Bronchial epithelial cell (primary cell): ENCODE results near the gene MT1M. TPM values are rescaled to one million over a fixed set of nuclear protein-coding genes. Genes with fewer than 3 reads are reported as not detected.
A peak's percentile ranks its signal among the peaks of the same experiment; 100 is the strongest.

Source experiments
- DNase-seq: peaks from one replicate; pipeline ENCODE4 v3.0.0-alpha.2; 2010; ENCODE audit warnings: low read depth
- FAIRE-seq: peaks from 2 replicates; lab custom pipeline; 2011; peaks lifted over from hg19 to GRCh38; lab: Jason Lieb, UNC
- H3K27me3 ChIP-seq: 2 replicates; pipeline ENCODE4 v1.5.1; 2011; ENCODE audit warnings: low read length; ENCODE audit not compliant: control insufficient read depth, insufficient read depth
- H3K36me3 ChIP-seq: 2 replicates; pipeline ENCODE4 v1.5.1; 2011; ENCODE audit warnings: low read length; ENCODE audit not compliant: control insufficient read depth, insufficient read depth
- H3K4me3 ChIP-seq: 2 replicates; pipeline ENCODE4 v1.5.1; 2011; ENCODE audit warnings: mild to moderate bottlenecking, low read depth, low read length, control low read depth
- total RNA-seq: library from RNA; depleted of rRNA; stranded (reverse); fragments of >200 nt; gene quantifications from 2 replicates; pipeline ENCODE4 v1.2.1, GENCODE V29; 2014
- TF ChIP-seq, protein P1 (sequence below): IDR thresholded peaks from 2 replicates; pipeline ENCODE4 v1.5.1; 2011; ENCODE audit warnings: mild to moderate bottlenecking, moderate library complexity, low read length, control low read depth, inconsistent platforms; ENCODE audit not compliant: insufficient read depth, severe bottlenecking

Gene MT1M
- total RNA-seq, 1 donor from 2014 or later: 0.26 TPM

DNA sequence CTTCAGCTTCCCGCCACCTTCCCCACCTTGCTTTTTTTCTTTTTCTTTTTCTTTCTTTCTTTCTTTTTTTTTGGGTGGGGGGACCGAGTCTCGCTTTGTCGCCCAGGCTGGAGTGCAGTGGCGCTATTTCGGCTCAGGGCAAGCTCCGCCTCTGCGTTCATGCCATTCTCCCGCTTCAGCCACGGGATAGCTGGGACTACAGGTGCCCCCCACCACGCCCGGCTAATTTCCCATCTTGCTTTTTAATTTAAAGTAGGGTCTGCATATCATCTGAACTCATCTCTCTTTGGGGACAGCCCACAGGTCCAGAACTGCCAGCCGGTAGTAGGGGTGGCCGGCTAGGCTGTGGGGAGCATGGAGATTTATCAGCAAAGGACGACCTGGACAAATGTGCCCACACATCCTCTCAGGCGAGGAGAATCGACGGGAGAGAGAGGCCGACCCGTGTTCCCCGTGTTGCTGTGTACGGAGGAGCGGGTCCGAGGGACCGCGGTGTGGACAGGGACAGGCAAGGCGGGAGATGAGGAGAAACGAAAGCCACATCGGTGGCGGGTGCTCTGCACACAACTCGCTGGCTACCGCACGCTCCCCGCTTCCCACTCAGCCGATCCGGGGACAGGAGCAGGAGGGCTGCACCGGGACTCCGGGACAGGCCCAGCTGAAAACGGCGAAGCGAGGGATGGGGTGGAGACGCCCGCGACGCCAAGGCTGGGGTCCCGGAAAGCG, 2.4 kb downstream of the MT1M start:
- TF ChIP-seq, protein P1, sequence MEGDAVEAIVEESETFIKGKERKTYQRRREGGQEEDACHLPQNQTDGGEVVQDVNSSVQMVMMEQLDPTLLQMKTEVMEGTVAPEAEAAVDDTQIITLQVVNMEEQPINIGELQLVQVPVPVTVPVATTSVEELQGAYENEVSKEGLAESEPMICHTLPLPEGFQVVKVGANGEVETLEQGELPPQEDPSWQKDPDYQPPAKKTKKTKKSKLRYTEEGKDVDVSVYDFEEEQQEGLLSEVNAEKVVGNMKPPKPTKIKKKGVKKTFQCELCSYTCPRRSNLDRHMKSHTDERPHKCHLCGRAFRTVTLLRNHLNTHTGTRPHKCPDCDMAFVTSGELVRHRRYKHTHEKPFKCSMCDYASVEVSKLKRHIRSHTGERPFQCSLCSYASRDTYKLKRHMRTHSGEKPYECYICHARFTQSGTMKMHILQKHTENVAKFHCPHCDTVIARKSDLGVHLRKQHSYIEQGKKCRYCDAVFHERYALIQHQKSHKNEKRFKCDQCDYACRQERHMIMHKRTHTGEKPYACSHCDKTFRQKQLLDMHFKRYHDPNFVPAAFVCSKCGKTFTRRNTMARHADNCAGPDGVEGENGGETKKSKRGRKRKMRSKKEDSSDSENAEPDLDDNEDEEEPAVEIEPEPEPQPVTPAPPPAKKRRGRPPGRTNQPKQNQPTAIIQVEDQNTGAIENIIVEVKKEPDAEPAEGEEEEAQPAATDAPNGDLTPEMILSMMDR: no peak
- no peak for DNase-seq
- Histone ChIP-seq H3K27me3 (peaks cover 28% of the 10 kb centered on the region), H3K4me3 (no peak overlapping the region), H3K36me3 (no peaks in the 10 kb centered on the region)
- no peak for FAIRE-seq

DNA sequence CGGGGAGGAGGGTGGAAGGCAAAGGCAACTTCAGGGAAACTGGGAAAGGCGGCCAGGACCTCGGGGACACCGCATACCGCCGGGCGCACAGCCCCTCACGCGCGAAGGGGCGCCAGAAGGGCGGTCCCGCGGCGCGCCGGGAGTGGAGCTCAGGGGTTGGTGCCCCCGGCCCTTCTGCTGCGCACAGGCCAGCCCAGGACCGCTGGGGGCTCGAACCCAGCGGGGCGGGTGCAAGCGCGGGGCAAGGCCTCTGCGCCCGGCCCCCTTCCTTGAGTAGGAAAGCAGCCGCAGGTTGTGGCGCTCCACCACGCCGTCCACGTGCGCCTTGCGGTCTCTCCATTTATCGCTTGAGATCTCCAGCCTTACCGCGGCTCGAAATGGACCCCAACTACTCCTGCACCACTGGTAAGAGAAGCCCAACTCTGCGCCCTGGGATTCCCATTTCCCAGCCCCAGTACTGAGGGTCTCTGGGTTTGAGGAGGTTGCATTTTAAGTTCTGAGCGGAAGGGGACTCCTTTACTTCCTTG, 3.0 kb downstream of the MT1M start:
- FAIRE-seq (no peak), DNase-seq (no peak)
- Histone ChIP-seq H3K27me3 (peaks cover 28% of the 10 kb centered on the region), H3K36me3 (no peaks in the 10 kb centered on the region), H3K4me3 (no peak overlapping the region)
- TF ChIP-seq, protein P1: no peak

DNA sequence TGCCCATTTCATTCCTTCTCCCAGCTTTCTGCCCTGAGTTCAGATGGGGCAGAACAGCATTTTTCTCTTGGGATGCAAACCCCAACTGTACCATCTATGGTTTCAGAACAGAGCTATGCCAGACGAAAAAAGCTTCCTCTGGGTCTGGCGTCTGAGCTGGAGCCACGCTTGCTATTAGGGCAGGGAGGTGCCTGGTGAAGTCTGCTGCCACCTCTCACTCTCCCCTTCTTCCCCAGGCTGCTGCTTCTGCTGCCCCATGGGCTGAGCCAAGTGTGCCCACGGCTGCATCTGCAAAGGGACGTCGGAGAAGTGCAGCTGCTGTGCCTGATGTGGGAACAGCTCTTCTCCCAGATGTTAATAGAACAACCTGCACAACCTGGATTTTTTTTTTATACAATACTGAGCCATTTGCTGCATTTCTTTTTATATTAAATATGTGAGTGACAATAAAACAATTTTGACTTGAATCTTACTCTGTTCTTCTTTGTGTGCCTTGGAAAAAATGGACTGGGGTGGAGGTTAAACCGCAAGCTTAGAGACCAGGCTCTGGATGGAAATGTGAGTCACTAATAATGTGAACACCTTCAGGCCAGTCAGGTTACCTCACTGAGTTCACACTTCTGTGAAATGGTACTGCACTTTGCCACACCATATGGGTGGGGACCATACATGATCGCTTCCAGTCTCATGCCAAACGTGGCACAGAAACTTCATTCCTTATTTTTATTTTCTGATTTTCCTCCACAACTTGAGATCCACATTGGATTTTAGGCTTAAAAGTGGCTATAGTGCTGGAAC, 4.4 kb downstream of the MT1M start:
- TF ChIP-seq, protein P1: no peak
- Histone ChIP-seq H3K4me3 (no peak overlapping the region), H3K27me3 (peaks cover 28% of the 10 kb centered on the region), H3K36me3 (no peaks in the 10 kb centered on the region)
- DNase-seq (no peak), FAIRE-seq (no peak)

DNA sequence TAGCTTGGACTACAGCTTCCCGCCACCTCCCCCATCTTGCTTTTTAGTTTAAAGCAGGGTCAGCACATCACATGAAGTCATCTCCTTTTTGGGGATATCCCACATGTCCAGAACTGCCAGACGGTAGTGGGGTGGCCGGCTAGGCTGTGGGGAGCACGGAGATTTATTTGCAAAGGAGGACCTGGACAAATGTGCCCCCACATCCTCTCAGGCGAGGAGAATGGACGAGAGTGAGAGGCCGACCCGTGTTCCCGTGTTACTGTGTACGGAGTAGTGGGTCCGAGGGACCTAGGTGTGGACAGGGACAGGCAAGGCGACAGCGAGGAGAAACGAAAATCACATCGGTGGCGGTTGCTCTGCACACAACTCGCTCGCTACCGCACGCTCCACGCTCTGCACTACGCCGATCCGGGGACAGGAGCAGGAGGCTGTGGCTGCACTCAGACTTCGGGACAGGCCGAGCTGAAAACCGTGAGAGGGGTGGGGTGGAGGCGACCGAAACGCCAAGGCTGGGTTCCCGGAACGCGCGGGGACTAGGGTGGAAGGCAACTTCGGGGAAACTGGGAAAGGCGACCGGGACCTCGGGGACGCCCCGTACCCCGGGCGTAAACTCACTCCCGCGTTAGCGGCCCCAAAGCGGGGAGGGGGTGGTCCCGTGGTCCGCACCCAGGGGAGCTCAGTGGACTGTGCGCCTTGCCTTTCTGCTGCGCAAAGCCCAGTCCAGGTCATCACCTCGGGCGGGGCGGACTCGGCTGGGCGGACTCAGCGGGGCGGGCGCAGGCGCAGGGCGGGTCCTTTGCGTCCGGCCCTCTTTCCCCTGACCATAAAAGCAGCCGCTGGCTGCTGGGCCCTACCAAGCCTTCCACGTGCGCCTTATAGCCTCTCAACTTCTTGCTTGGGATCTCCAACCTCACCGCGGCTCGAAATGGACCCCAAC, 5.6 kb downstream of the MT1M start, which contains the start of gene MT1A:
Gene MT1A, plus strand, starts transcription at position 853 of the 937 bp plus-strand sequence. Its CDS starts 73 bp downstream, at position 926.
- FAIRE-seq (no peak), DNase-seq (no peak)
- TF ChIP-seq, protein P1: no peak
- H3K36me3 ChIP-seq: no peaks in the 10 kb centered on the region
- H3K27me3 ChIP-seq: peaks cover 23% of the 10 kb centered on the region
- H3K4me3 ChIP-seq: peak within 1 kb of the TSS; percentile 29

DNA sequence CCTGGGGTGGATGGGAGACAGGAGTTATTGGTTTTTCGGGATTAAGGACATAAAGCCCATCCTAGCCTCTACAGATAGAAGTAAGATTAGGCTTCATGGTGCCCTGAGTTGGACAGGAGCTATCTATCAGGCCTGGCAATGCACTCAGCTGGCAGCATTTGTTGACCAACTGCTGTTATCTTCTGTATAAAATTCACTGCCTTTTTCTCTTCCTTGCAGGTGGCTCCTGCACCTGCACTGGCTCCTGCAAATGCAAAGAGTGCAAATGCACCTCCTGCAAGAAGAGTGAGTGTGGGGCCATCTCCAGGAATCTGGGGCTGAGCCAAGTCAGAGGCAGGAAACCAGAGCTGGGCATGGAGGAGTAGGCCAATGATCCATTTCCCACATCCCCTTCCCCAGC, 6.6 kb downstream of the MT1M start:
- H3K4me3 ChIP-seq: no peak overlapping the region
- H3K27me3 ChIP-seq: peaks cover 20% of the 10 kb centered on the region
- TF ChIP-seq, protein P1: no peak
- H3K36me3 ChIP-seq: no peaks in the 10 kb centered on the region
- FAIRE-seq (no peak), DNase-seq (no peak)
